Measurements from ENCODE around the gene TTBK1. TPM values are rescaled to one million over a fixed set of nuclear protein-coding genes. Genes with fewer than 3 reads are reported as not detected.

Gene TTBK1
- total RNA-seq, 1 experiment from 2014 or later: not detected

DNA sequence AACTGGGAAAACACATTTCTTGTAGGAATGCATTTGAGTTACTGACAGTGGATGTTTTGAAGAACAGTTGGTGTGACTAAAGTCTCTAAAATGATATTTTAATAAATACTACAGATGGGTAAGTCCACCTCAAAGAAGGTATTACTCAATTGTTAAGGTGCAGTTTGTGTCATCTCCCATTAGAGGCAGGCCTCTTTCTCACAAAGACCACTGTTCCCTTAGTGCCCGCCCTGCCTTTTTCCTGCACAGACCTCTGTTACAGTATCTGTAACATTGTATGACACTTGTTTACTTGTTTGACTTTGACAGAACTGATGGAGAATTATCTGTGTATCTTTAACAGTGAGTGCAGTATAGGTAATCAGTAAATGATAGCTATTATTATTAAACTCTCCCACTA lies 70.5 kb downstream of the TTBK1 start:
- Histone ChIP-seq H3K9me3 (ENCODE audit: low read depth, low read length, poor library complexity, severe bottlenecking) (no peaks in the 10 kb centered on the region), H3K27ac (ENCODE audit: low read depth, low read length, poor library complexity, severe bottlenecking) (no peak overlapping the region), H3K4me1 (ENCODE audit: insufficient read depth, low read length, poor library complexity, severe bottlenecking) (no peaks in the 10 kb centered on the region), H3K4me3 (ENCODE audit: low read depth, low read length, poor library complexity, severe bottlenecking) (no peak overlapping the region), H3K27me3 (replicated peaks; ENCODE audit: insufficient read depth, low read depth, low read length, poor library complexity) (no peaks in the 10 kb centered on the region), H3K36me3 (ENCODE audit: insufficient read depth, low read length, poor library complexity, severe bottlenecking) (no peaks in the 10 kb centered on the region)
- intact Hi-C loops (cut with micrococcal nuclease; ENCODE audit: unreplicated experiment): no loop called here
- TF ChIP-seq EZH2 (IDR thresholded peaks at IDR 0.05; ENCODE audit: borderline replicate concordance, low read depth, low read length, poor library complexity, severe bottlenecking) (no peak), CTCF (conservative IDR thresholded peaks at IDR 0.05; ENCODE audit: low read depth, low read length) (no peak)
- DNase-seq (ENCODE audit: low spot score): no peak
- BruUV-seq (replicated peaks): no TSS peak
- ChIA-PET CTCF (no interaction called here), POLR2A (ENCODE audit: low non-redundant PET) (no interaction called here)

DNA sequence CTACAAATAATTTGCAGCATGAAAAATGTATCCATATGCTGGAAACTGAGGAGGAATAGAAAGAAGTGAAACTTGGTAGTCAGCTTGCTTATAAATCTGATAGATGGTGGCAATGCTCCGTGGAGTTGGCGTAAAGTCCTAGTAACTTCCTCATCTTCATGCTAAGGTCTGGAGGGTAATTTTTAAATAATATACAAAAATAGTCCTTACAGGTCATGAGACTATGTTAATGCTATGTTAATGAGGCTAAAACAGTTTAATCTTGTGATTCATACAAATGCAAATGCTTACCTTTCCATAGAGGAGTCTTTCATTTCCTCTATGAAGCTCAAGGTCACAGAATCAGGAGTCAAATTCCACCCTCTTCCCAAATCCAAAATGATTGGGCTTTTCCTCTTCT lies 74.7 kb downstream of the TTBK1 start:
- TF ChIP-seq EZH2 (IDR thresholded peaks at IDR 0.05; ENCODE audit: borderline replicate concordance, low read depth, low read length, poor library complexity, severe bottlenecking): no peak
- no peak for TF ChIP-seq CTCF (conservative IDR thresholded peaks at IDR 0.05; ENCODE audit: low read depth, low read length)
- intact Hi-C loops (cut with micrococcal nuclease; ENCODE audit: unreplicated experiment): no loop called here
- H3K27me3 ChIP-seq (replicated peaks; ENCODE audit: insufficient read depth, low read depth, low read length, poor library complexity): no peaks in the 10 kb centered on the region
- CTCF ChIA-PET: interaction anchor here (0.5 kb wide), 1 partner anchor 9 kb away, joined by 5 read pairs; no protein-coding TSS in a partner anchor
- no peak overlapping the region for H3K4me3 ChIP-seq (ENCODE audit: low read depth, low read length, poor library complexity, severe bottlenecking)
- H3K36me3 ChIP-seq (ENCODE audit: insufficient read depth, low read length, poor library complexity, severe bottlenecking): no peaks in the 10 kb centered on the region
- no peaks in the 10 kb centered on the region for H3K4me1 ChIP-seq (ENCODE audit: insufficient read depth, low read length, poor library complexity, severe bottlenecking)
- H3K27ac ChIP-seq (ENCODE audit: low read depth, low read length, poor library complexity, severe bottlenecking): no peak overlapping the region
- no TSS peak for BruUV-seq (replicated peaks)
- no peak for DNase-seq (ENCODE audit: low spot score)
- no peaks in the 10 kb centered on the region for H3K9me3 ChIP-seq (ENCODE audit: low read depth, low read length, poor library complexity, severe bottlenecking)
- POLR2A ChIA-PET (ENCODE audit: low non-redundant PET): no interaction called here

DNA sequence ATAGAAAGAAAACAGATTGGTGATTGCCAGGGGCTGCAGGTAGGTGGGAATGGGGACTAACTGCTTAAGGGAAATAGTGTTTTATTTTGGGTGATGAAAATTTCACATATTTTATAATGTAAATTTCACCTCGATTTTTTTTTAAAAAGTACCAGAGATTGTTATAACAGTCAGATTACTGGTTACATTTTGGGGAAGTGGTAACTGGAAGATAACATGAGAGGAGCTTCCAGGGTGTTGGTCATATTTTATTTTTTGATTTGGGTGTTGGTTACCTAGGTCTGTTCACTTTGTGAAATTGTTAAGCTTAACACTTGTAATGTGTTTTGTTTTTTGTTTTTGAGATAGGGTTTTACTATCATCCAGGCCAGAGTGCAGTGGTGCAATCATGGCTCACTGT lies 82.6 kb downstream of the TTBK1 start:
- BruUV-seq (replicated peaks): no TSS peak
- no peak overlapping the region for H3K27ac ChIP-seq (ENCODE audit: low read depth, low read length, poor library complexity, severe bottlenecking)
- TF ChIP-seq CTCF (conservative IDR thresholded peaks at IDR 0.05; ENCODE audit: low read depth, low read length): no peak
- TF ChIP-seq EZH2 (IDR thresholded peaks at IDR 0.05; ENCODE audit: borderline replicate concordance, low read depth, low read length, poor library complexity, severe bottlenecking): no peak
- H3K9me3 ChIP-seq (ENCODE audit: low read depth, low read length, poor library complexity, severe bottlenecking): no peaks in the 10 kb centered on the region
- POLR2A ChIA-PET (ENCODE audit: low non-redundant PET): no interaction called here
- no peaks in the 10 kb centered on the region for H3K27me3 ChIP-seq (replicated peaks; ENCODE audit: insufficient read depth, low read depth, low read length, poor library complexity)
- intact Hi-C loops (cut with micrococcal nuclease; ENCODE audit: unreplicated experiment): no loop called here
- no peak for DNase-seq (ENCODE audit: low spot score)
- H3K4me3 ChIP-seq (ENCODE audit: low read depth, low read length, poor library complexity, severe bottlenecking): no peak overlapping the region
- no peaks in the 10 kb centered on the region for H3K36me3 ChIP-seq (ENCODE audit: insufficient read depth, low read length, poor library complexity, severe bottlenecking)
- CTCF ChIA-PET: no interaction called here
- H3K4me1 ChIP-seq (ENCODE audit: insufficient read depth, low read length, poor library complexity, severe bottlenecking): no peaks in the 10 kb centered on the region

Data from A673 (cell line).